ENCODE measurements around the gene TNNT2.

DNA sequence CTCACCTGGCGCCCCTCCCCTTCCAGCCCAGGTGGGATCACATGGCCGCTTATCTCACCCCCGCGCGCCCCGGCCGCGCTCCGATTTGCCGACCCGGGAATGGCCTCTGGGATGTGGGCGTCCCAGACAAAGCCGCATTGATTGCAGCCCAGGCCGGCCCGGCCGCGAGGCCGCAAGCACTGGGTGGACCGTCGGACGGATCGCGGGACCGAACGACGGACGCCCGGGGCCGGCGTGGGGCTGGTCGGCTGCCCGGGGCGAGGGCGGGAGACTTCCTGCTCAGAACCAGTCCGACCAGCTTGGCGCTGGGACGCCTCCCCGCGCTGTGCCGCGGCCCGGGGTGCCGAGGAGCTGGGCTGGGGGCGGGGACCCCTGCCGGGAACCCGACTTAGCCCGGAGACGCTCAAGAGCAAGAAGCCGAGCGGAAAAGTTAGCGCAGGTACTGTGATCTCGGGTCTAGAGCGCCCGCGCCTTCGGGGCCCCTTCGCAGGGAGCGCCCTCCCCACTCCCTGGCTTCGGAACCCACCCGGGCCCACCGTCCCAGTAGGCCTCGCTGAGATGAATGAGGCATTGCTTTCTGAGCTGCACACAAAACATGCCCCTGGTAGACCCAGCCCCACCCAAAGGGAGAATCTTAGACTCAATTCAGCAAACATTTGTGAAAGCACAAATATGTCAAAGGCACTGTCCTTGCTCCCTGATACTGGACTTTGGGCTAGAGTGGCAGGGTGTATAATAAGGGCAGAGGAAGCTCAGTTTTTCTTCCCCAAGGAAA lies 22.1 kb upstream of the TNNT2 start:
- TF ChIP-seq CTCF (conservative IDR thresholded peaks at IDR 0.05; ENCODE audit: low read depth, low read length) (no peak), EZH2 (IDR thresholded peaks at IDR 0.05; ENCODE audit: borderline replicate concordance, low read depth, low read length, poor library complexity, severe bottlenecking) (peak; percentile 57)

Data from A673 (cell line).